HL-60 (cell line): ENCODE data around the gene SLC12A5.

Experiments used
- CTCF ChIP-seq: IDR thresholded peaks from one replicate; pipeline ENCODE4 v1.5.1; 2011; ENCODE audit warnings: low read length, control low read depth, inconsistent platforms; ENCODE audit not compliant: insufficient read depth
- GABPA ChIP-seq: IDR thresholded peaks from 2 replicates; pipeline ENCODE4 v1.6.1; 2012; ENCODE audit warnings: low read depth
- POLR2AphosphoS5 ChIP-seq: IDR thresholded peaks from 2 replicates; pipeline ENCODE4 v1.6.1; 2012; ENCODE audit warnings: low read depth
- REST ChIP-seq: IDR thresholded peaks from 2 replicates; pipeline ENCODE4 v1.6.1; 2012; ENCODE audit warnings: low read depth; ENCODE audit not compliant: insufficient replicate concordance
- SPI1 ChIP-seq: IDR thresholded peaks from 2 replicates; pipeline ENCODE4 v1.6.1; 2012; ENCODE audit warnings: low read depth, mild to moderate bottlenecking, borderline replicate concordance

- TF ChIP-seq CTCF (no peak), POLR2AphosphoS5 (no peak), REST (no peak), GABPA (no peak), SPI1 (no peak)
Measured at GRCh38 chr20:46101957-46102356, 72.9 kb downstream of the SLC12A5 start.
